Measurements from ENCODE around the gene PRCC.
A peak's percentile ranks its signal among the peaks of the same experiment; 100 is the strongest.

PRCC gene

DNA sequence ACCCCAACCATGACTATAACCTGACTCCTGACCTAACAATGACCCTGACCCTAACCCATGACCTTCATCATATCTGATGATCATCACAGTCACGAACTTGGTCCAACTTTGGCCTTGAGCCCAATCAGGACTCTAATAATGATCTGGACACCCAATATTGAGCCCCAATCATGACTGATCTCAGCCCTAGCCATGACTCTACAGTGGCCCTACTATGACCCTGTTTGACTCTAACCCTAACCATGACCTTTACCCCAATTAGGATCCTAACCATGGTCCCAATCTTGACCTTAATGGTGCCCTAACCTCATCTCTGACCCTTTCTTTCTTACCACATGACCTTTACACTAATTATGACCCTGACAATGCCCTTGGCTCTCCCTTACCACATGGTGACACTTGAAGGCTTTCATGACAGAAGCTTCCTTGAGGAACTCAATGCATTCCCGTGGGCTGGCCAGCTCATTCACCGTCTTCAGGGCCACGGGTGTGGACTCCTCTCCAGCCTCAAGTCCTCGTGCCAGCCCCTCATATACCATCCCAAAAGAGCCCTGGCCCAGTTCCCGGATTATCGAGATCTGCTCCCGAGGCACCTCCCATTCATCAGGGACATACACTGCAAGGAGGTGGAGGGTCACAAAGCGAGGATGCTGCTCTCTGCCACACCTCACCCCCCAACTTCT lies 75.4 kb downstream of the PRCC start:
- no peak for DNase-seq (ENCODE audit: low read depth)

DNA sequence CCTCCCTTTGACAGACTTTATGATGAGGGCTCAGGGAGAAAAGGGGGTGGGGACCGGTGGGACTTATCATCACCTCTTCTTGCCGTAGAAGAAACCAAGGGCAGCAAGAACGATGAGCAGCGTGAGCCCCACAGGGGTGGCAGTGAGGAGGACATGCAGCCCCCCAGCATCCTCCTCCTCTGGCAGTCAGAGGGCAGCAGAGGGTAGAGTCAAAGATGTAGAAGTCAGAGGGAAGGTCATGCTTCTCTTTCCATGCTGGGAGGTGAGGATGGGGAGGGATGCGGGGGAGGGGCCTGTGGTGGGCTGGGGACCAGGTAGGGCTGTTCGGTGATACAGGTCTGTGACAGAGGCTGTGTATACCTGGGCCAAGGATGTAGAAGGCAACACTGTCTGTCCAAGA lies 76.8 kb downstream of the PRCC start:
- no peak for DNase-seq (ENCODE audit: low read depth)

DNA sequence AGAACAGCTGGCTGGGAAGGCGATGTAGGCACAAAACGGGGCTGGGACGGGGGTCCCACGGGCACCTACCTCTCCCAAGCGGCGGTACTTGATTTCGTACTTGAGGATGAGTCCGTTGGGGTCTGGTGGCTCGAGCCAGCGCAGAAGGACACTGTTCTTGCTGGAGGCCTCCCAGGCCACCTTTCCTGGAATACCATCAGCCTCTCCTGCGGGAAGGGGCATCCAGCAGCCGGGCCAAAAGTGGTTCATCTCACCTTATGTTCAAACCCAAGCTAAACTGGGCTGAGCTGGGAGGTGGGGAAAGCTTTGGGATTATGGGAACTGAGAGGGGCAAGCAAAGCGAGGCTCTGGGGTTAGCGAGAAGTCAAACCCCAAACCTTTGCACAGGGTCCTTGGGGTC lies 77.3 kb downstream of the PRCC start:
- DNase-seq (ENCODE audit: low read depth), result no peak

DNA sequence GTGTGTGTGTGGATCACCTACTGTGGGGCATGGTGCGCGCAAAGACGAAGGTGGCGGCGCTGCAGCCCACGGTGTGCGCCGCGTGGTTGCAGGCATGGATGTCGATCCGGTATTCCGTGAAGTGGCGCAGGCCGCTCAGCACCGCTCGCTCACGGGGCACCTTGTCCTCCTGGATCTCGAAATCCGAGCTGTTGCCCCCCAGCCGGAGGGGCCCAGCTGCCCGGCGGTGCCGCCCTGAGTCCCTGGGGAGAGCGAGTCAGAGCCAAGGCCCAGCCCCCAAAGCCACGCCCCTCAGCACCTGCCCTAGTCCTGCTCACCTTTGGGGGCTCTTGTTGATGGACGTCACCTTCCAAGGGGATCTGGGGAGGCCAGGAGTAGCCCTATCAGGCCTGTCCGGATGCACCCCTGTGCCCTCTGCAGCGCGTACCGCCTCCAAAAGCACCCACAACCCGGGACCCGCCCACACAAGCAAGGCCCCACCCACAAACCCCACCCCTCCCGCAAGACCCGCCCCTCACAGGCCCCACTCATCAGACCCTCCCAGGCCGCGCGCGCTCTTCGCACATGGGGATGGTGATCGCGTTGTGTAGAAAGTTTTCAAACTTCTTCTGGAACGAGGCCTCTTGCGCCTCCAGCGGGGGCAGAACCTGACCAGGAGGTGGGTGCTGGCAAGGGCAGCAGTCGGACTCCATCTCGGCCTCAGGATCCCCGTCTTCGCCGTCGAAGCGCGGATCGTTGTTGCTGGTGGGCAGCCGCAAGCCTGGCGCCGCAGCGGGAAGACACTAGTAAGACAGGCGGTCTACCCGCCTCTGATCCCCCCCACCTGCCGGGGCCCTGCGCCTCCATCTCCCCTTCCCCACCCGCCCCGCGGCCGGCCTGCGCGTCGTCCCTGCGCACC lies 78.0 kb downstream of the PRCC start:
- DNase-seq (ENCODE audit: low read depth), result no peak

DNA sequence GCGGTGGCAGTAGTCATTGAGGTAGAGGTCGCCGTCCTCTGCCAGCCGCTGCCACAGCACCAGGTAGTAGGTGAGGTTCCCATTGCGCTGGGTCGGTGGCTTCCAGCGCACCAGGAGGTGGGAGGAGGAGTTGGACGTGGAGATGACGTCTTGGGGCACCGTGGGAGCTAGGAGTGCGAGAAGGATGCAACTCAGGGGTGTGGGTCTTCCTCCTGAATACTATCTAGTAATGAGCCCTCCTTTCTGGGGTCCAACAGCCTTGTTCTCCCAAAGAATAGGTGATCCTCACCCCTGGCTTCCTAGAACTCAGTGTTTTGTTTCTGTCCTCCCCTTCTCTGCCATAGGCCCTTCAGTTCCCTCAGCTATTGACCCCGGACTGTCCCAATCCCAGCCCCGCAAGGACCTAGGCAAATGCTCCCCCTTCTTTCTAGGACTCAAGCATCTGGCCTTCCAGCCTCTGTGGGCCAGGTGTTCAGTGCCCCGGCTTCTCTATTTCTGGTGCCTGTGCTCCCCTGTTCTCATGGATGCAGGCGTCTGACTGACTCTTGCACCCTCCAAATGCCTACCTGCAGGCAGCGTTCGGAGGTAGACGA lies 78.7 kb downstream of the PRCC start:
- no peak for DNase-seq (ENCODE audit: low read depth)

DNA sequence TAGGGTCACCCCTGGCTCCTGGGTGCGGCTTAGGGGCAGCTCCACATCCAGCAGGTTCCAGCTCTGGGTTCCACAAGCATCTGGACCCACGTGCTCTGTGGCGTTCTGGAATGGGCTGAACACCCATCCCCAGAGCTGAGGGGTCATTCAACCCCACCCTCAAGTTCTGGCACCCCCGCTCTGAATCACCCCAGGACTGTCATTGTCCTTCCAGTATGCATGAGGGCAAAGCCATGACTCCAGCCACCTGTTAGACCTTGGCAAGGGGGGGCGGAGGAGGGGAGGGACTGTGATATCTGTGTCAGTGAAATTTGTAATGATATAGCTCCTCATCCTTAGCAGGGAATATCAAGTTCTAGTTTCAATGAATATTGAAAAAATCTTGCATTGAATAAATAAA lies 79.3 kb downstream of the PRCC start:
- DNase-seq (ENCODE audit: low read depth), result no peak

DNA sequence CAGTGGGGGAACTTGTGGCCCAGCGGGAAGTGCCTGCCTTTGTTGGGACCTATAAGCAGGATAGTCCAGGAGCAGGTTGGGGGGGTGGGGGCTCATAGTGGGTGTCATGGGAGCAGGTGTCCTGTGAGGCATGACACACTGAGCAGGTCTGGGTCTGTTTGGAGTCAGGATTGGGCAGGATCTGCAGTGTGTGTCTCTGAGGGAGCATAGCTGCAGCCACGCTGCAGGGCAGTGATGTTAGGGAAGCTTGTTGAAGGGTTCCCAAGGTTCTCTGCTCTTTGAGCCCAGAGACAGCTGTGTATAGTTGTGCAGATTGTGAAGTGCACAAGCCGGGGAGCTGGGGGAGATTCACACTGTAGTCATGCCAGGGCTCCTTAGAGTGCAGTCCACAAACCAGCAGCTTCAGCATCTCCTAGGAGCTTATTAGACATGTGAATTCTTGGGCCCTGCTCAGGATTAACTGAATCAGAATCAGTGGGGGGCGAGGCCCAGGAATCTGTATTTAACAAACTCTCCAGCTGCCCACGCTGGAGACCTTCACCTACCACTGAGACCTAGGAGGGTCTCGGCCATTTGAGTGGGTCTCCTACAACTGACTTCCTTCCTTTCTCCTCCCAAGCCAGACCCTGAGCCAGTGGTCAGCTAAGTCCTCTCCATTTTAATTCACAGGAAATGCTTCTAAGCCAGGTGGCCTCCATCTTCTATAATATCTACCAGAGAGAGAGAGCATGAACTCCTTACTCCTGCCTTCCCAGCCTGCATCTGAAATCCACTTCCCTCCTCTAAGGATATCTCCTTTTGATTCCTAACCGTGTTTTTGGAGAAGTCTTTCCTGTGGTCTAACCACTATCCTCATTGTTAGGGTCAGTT lies 80.5 kb downstream of the PRCC start:
- no peak for DNase-seq (ENCODE audit: low read depth)

DNA sequence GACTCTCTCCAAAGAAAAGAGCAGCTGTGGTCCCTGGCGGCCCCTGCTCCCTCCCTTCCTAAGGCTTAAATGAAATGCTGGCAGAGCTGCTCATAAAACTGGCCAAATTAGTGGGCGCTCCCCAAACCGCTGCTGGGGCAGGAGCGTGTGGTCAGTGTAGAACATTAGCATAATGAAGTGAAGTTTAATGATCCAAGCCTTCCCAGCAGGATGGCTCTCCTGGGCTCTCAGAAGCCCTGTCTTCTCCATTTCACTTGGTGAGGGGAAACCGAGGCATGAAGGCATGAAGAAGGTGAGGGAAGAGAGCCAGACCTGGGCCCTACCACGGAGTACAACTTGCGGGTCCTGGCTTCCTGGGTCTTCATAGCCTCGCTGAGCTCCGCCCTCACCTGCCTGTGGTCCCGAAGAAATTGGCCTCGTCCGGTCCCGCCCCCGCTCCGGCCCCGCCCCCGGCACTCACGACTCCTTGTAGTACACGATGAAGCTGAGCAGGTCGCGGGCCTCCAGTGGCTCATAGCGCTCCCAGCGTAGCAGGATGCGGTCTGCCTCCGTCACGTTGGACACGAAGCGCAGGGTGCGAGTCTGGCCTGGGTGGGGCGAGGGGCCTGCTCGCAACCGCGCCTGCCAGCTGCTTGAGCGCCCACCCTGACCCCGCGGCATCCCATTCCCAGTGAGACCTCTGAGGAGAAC lies 81.3 kb downstream of the PRCC start:
- peak; percentile 67 for DNase-seq (ENCODE audit: low read depth)

DNA sequence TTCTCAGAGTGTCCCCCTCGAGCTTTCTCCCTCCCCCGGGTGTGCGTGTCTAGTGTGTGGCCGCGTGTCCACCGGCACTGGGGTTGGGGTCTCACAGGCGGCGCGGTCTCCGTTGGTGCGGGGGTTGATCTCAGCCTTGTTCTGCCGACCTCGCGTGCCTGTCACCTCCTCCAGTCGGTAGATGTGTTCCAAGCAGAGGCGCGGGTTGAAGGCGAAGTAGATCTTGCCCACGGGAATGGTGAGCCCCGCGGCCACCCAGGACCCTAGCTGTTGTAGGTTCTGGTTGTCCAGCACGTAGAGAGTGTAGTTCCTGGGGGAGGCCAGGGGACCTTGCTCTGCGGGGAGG lies 81.8 kb downstream of the PRCC start:
- DNase-seq (ENCODE audit: low read depth), result no peak

Data from activated T-helper 1 cell treated with Interleukin-2 at 50 U/mL for 16 hours (primary cell).